ENCODE data around the gene SFSWAP.

DNA sequence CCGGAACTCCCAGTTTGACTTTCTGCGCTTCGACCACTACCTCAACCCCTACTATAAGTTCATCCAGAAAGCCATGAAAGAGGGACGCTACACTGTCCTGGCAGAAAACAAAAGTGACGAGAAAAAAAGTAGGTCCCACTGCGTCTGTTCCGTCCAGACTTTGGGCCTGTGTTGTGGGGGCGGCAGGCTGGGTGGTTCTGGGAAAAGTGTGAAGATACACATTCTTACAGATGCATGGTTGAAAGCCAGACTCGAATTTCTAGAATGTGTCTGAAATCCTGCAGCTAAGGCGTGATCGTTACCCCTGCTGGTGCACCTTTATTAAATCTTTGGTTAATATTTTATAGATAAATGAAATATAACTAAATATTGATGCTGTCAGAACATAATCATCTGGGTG, 14.6 kb downstream of the SFSWAP start:
- TF ChIP-seq CREB1 (IDR thresholded peaks at IDR 0.05; ENCODE audit: low read depth) (no peak), RAD21 (IDR thresholded peaks at IDR 0.05; ENCODE audit: low read depth) (no peak), CEBPB (IDR thresholded peaks at IDR 0.05) (no peak), TEAD4 (IDR thresholded peaks at IDR 0.05) (no peak), TCF12 (IDR thresholded peaks at IDR 0.05; ENCODE audit: low read depth) (no peak), YY1 (IDR thresholded peaks at IDR 0.05; ENCODE audit: low read depth) (no peak), EP300 (IDR thresholded peaks at IDR 0.05; ENCODE audit: borderline replicate concordance) (no peak)
- TF ChIP-seq, protein P1, sequence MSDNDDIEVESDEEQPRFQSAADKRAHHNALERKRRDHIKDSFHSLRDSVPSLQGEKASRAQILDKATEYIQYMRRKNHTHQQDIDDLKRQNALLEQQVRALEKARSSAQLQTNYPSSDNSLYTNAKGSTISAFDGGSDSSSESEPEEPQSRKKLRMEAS (IDR thresholded peaks at IDR 0.05): no peak
- TF ChIP-seq, protein P2, sequence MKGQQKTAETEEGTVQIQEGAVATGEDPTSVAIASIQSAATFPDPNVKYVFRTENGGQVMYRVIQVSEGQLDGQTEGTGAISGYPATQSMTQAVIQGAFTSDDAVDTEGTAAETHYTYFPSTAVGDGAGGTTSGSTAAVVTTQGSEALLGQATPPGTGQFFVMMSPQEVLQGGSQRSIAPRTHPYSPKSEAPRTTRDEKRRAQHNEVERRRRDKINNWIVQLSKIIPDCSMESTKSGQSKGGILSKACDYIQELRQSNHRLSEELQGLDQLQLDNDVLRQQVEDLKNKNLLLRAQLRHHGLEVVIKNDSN (IDR thresholded peaks at IDR 0.05): no peak

Data from Ishikawa (cell line).